Measurements from ENCODE around the gene SDCBP2. TPM values are rescaled to one million over a fixed set of nuclear protein-coding genes. Genes with fewer than 3 reads are reported as not detected.

The SDCBP2 gene
- polyA plus RNA-seq, 2 donors, result 137 to 147 TPM

DNA sequence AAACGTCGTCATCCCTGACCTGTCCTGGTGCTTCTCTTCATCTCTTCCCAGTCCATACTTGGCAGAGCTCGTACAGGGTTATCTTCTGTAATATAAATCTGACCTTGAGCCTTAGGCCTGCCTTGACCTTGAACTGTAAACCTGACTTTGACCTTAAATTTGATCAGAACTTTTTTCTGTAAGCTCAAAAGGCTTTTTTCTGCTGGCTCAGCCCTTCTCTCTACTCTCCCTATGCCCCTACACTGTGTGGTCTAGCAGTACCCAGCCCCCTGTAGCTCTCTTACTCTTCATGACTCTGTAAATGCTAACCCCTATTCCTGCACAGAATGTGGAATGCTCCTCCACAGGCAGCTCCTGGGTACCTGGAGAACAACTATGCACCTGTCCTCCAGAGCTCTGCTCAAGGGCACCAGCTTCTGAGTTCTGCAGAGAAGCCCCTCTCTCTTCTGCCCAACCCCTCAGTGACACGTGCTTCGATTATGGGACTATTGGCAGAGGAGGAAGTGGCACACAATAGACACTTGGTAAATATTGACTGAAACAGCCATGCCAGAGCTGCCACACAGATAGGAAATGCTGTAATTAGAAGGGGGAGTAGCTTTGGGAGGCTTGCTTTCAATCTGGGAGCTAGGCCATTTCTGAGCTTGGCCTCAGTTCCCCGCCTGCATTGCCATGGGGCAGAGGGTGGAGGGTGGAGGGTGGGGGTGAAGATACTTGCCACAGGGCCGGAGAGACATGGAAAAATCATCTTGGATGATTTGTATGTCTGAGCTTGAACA lies 47.5 kb downstream of the SDCBP2 start:
- no peak overlapping the region for H3K27ac ChIP-seq (ENCODE audit: low read depth in 2 of 2, low read length in 1 of 2)
- no peaks in the 10 kb centered on the region for H3K9me3 ChIP-seq (ENCODE audit: control insufficient read depth in 2 of 2, insufficient read depth in 1 of 2, low read depth in 1 of 2, low read length in 1 of 2)
- no peak overlapping the region for H3K4me3 ChIP-seq (ENCODE audit: low read depth in 1 of 2, low read length in 2 of 2)
- peaks cover 0 to 2% of the 10 kb centered on the region in 2 donors for H3K4me1 ChIP-seq (ENCODE audit: control insufficient read depth in 2 of 2, insufficient read depth in 2 of 2, low read length in 1 of 2)
- 55 to 64% methylated on average over 7 of the region's 7 CpGs for WGBS, 2 donors
- no peaks in the 10 kb centered on the region for H3K27me3 ChIP-seq (ENCODE audit: control insufficient read depth in 1 of 2, insufficient read depth in 2 of 2, low read length in 2 of 2)
- no peaks in the 10 kb centered on the region for H3K36me3 ChIP-seq (ENCODE audit: control insufficient read depth in 2 of 2, insufficient read depth in 2 of 2, low read length in 1 of 2)

DNA sequence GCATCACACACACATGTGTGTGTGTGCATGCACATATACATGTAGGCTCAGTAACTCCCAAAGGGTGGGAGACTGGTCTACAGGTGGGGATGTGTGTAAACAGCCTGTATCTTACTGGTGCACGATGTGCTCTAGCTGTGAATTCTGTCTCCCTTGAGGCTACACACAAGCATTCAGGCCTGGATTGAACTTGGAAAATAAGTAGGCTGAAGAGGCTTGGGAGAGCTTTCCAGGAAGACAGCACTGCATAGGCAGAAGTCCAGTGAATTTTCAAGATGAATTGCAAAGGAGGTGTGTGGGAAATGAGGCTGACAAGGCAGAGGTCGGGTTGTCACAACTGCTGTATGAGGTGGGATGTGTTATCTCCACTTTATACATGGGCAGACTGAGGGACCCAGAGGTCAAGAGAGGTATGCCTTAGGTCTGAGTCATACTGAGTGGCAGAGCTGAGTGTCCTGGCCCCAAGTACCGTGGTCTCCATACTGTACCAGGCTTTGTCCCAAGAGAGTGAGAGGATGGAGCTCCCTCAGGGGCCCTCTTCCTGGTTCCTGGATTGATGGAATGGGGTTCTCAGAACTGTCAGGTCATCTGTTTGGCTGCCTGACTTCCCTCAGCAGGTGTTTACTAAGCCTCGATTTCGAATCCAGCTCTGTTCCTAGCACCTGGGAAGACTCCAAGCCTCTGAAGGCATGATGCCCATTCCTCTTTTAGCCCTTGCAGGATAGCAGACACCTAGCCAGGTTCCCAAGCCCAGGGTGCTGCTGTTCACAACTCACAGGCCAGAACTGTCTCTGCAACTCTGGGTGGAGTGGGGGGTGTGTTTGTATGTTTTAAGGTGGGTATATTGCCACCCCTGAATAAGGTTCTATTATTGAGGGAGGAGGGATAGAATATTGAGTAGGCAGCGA lies 48.5 kb downstream of the SDCBP2 start:
- no peaks in the 10 kb centered on the region for H3K36me3 ChIP-seq (ENCODE audit: control insufficient read depth in 2 of 2, insufficient read depth in 2 of 2, low read length in 1 of 2)
- no peaks in the 10 kb centered on the region for H3K27me3 ChIP-seq (ENCODE audit: control insufficient read depth in 1 of 2, insufficient read depth in 2 of 2, low read length in 2 of 2)
- H3K9me3 ChIP-seq (ENCODE audit: control insufficient read depth in 2 of 2, insufficient read depth in 1 of 2, low read depth in 1 of 2, low read length in 1 of 2), result no peaks in the 10 kb centered on the region
- H3K27ac ChIP-seq (ENCODE audit: low read depth in 2 of 2, low read length in 1 of 2), result no peak overlapping the region
- peaks cover 0 to 2% of the 10 kb centered on the region in 2 donors for H3K4me1 ChIP-seq (ENCODE audit: control insufficient read depth in 2 of 2, insufficient read depth in 2 of 2, low read length in 1 of 2)
- H3K4me3 ChIP-seq (ENCODE audit: low read depth in 1 of 2, low read length in 2 of 2), result no peak overlapping the region
- WGBS, 2 donors, result 74 to 81% methylated on average over 6 of the region's 6 CpGs

DNA sequence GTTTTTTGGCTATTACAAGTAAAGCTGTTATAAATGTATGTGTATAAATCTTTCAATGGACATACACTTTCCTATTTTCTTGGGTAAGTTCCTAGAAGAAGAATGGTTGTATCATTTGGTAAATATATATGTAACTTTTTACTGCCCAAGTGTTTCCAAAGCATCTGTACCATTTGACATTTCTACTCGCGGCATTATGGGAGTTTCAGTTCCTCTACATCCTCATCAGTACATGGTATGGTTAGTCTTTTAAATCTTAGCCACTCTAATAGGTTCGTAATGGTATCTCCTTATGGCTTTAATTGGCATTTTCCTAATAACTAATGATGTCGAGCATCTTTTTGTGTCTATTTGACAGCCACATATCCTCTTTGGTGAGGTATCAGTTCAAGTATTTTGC lies 49.9 kb downstream of the SDCBP2 start:
- WGBS, 2 donors, result 89 to 94% methylated on average over 4 of the region's 4 CpGs
- Histone ChIP-seq H3K4me1 (ENCODE audit: control insufficient read depth in 2 of 2, insufficient read depth in 2 of 2, low read length in 1 of 2) (peaks cover 0 to 2% of the 10 kb centered on the region in 2 donors), H3K36me3 (ENCODE audit: control insufficient read depth in 2 of 2, insufficient read depth in 2 of 2, low read length in 1 of 2) (no peaks in the 10 kb centered on the region), H3K27ac (ENCODE audit: low read depth in 2 of 2, low read length in 1 of 2) (no peak overlapping the region), H3K27me3 (ENCODE audit: control insufficient read depth in 1 of 2, insufficient read depth in 2 of 2, low read length in 2 of 2) (no peaks in the 10 kb centered on the region), H3K4me3 (ENCODE audit: low read depth in 1 of 2, low read length in 2 of 2) (no peak overlapping the region), H3K9me3 (ENCODE audit: control insufficient read depth in 2 of 2, insufficient read depth in 1 of 2, low read depth in 1 of 2, low read length in 1 of 2) (no peaks in the 10 kb centered on the region)

DNA sequence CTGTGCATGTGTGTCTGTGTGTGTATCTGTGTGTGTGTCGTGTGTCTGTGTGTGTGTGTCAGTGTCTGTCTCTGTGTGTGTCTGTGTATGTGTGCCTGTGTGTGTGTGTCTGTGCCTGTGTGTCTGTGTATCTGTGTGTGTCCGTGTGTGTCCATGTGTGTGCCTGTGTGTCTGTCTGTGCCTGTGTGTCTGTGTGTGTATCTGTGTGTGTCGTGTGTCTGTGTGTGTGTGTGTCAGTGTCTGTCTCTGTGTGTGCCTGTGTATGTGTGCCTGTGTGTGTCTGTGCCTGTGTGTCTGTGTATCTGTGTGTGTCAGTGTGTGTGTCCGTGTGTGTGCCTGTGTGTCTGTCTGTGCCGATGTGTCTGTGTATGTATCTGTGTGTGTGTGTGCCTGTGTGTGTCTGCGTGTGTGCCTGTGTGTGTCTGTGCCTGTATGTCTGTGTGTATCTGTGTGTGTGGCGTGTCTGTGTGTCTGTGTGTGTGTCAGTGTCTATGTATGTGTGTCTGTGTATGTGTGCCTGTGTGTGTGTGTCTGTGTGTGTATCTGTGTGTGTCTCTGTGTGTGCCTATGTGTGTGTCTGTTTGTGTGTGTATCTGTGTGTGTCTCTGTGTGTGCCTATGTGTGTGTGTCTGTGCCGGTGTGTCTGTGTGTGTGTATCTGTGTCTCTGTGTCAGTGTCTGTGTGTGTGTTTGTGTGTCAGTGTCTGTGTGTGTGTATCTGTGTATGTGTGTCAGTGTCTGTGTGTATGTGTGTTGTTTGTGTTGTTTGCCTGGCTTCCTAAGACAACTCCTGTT lies 51.2 kb downstream of the SDCBP2 start:
- 94 to 96% methylated on average over 8 of the region's 8 CpGs for WGBS, 2 donors
- Histone ChIP-seq H3K27me3 (ENCODE audit: control insufficient read depth in 1 of 2, insufficient read depth in 2 of 2, low read length in 2 of 2) (no peaks in the 10 kb centered on the region), H3K4me3 (ENCODE audit: low read depth in 1 of 2, low read length in 2 of 2) (no peak overlapping the region), H3K36me3 (ENCODE audit: control insufficient read depth in 2 of 2, insufficient read depth in 2 of 2, low read length in 1 of 2) (no peaks in the 10 kb centered on the region), H3K27ac (ENCODE audit: low read depth in 2 of 2, low read length in 1 of 2) (no peak overlapping the region), H3K9me3 (ENCODE audit: control insufficient read depth in 2 of 2, insufficient read depth in 1 of 2, low read depth in 1 of 2, low read length in 1 of 2) (no peaks in the 10 kb centered on the region), H3K4me1 (ENCODE audit: control insufficient read depth in 2 of 2, insufficient read depth in 2 of 2, low read length in 1 of 2) (peaks cover 0 to 2% of the 10 kb centered on the region in 2 donors)

DNA sequence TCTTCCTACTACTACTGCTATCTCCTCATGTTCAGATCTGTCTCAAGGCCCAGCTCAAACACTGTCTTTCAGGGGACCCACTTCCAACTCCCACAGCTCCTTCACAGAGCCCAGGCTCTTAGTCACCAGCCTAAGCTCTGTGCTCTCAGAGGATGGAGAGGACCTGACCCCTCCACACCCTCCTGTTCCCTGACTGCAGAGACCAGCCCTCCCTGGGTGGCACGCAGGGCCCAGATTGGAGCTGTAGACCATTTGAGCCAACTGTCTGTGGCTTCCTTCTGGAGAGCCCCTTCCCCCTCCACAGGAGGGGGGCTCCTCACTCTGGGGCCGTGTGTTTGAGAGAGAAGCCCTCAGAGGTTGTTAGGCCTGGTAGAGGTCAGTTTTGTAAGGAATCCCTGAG lies 53.0 kb downstream of the SDCBP2 start:
- Histone ChIP-seq H3K9me3 (ENCODE audit: control insufficient read depth in 2 of 2, insufficient read depth in 1 of 2, low read depth in 1 of 2, low read length in 1 of 2) (no peaks in the 10 kb centered on the region), H3K4me1 (ENCODE audit: control insufficient read depth in 2 of 2, insufficient read depth in 2 of 2, low read length in 1 of 2) (peaks cover 0 to 2% of the 10 kb centered on the region in 2 donors), H3K27ac (ENCODE audit: low read depth in 2 of 2, low read length in 1 of 2) (no peak overlapping the region), H3K27me3 (ENCODE audit: control insufficient read depth in 1 of 2, insufficient read depth in 2 of 2, low read length in 2 of 2) (no peaks in the 10 kb centered on the region), H3K4me3 (ENCODE audit: low read depth in 1 of 2, low read length in 2 of 2) (no peak overlapping the region), H3K36me3 (ENCODE audit: control insufficient read depth in 2 of 2, insufficient read depth in 2 of 2, low read length in 1 of 2) (no peaks in the 10 kb centered on the region)
- WGBS, 2 donors, result 82 to 85% methylated on average over 2 of the region's 2 CpGs

DNA sequence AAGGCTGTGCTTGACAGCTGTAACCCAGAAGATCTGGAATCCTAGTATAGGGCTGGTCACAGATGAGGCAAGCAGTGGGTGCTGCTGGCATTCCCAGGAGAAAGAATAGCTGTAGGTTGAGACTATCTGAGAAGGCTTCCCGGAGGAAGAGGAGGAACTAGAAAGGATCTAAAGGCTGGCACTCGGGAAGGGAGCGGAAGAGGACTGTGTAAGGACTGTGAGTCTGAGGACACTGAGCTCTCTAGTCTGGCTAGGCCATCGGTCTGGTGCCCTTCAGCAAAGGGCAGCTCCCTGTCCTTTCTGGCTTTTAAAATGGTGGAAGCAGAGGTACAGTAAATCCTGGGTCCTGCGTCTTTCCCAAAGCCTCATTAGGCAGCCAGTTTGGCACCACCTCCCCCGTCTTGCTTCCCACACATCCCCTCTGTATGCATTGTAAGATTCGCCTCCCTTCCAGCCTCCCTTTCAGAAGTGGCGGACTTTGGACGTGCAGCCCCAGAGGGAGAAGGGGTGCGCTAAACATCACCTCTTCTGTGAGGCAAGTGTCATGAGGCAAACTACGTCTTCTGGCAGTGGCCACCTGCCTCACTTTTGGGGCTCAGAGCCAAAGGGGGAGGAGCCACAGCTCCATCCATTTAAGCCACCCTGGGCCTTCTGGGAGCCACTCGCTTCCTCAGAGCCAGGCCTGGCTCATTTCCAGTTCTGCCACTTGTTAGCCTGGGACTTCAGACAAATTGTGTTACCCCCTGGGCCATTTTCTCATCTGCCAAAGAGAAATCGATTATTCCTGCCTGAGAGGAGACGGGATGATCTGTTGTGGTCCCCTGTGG lies 54.2 kb downstream of the SDCBP2 start:
- H3K4me1 ChIP-seq (ENCODE audit: control insufficient read depth in 2 of 2, insufficient read depth in 2 of 2, low read length in 1 of 2), result peaks cover 0 to 2% of the 10 kb centered on the region in 2 donors
- no peaks in the 10 kb centered on the region for H3K36me3 ChIP-seq (ENCODE audit: control insufficient read depth in 2 of 2, insufficient read depth in 2 of 2, low read length in 1 of 2)
- no peak overlapping the region for H3K4me3 ChIP-seq (ENCODE audit: low read depth in 1 of 2, low read length in 2 of 2)
- 79 to 88% methylated on average over 14 of the region's 14 CpGs for WGBS, 2 donors
- H3K9me3 ChIP-seq (ENCODE audit: control insufficient read depth in 2 of 2, insufficient read depth in 1 of 2, low read depth in 1 of 2, low read length in 1 of 2), result no peaks in the 10 kb centered on the region
- H3K27me3 ChIP-seq (ENCODE audit: control insufficient read depth in 1 of 2, insufficient read depth in 2 of 2, low read length in 2 of 2), result no peaks in the 10 kb centered on the region
- no peak overlapping the region for H3K27ac ChIP-seq (ENCODE audit: low read depth in 2 of 2, low read length in 1 of 2)

DNA sequence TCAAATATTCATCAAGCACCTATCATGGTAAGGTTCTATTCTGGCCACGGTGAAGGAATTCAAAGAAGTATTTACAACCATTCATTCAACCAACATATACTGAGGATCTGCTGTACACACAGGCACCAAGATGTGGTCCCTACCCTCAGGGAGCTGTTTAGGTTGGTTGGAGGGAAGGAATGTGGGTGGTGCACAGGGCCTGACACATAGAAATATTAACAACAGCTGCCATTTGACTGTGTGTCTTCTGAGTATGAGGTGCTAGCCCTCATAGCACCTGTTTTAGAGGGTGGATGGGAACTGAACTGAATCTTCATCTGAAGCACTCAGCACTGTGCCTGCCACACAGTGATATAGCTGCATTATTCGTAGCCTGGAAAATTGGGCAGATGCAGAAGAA lies 55.6 kb downstream of the SDCBP2 start:
- Histone ChIP-seq H3K4me3 (ENCODE audit: low read depth in 1 of 2, low read length in 2 of 2) (no peak overlapping the region), H3K36me3 (ENCODE audit: control insufficient read depth in 2 of 2, insufficient read depth in 2 of 2, low read length in 1 of 2) (no peaks in the 10 kb centered on the region), H3K27ac (ENCODE audit: low read depth in 2 of 2, low read length in 1 of 2) (no peak overlapping the region), H3K4me1 (ENCODE audit: control insufficient read depth in 2 of 2, insufficient read depth in 2 of 2, low read length in 1 of 2) (peaks cover 0 to 2% of the 10 kb centered on the region in 2 donors), H3K9me3 (ENCODE audit: control insufficient read depth in 2 of 2, insufficient read depth in 1 of 2, low read depth in 1 of 2, low read length in 1 of 2) (no peaks in the 10 kb centered on the region), H3K27me3 (ENCODE audit: control insufficient read depth in 1 of 2, insufficient read depth in 2 of 2, low read length in 2 of 2) (no peaks in the 10 kb centered on the region)
- whole genome bisulfite sequencing, 2 donors, result 71 to 81% methylated on average over 2 of the region's 2 CpGs

DNA sequence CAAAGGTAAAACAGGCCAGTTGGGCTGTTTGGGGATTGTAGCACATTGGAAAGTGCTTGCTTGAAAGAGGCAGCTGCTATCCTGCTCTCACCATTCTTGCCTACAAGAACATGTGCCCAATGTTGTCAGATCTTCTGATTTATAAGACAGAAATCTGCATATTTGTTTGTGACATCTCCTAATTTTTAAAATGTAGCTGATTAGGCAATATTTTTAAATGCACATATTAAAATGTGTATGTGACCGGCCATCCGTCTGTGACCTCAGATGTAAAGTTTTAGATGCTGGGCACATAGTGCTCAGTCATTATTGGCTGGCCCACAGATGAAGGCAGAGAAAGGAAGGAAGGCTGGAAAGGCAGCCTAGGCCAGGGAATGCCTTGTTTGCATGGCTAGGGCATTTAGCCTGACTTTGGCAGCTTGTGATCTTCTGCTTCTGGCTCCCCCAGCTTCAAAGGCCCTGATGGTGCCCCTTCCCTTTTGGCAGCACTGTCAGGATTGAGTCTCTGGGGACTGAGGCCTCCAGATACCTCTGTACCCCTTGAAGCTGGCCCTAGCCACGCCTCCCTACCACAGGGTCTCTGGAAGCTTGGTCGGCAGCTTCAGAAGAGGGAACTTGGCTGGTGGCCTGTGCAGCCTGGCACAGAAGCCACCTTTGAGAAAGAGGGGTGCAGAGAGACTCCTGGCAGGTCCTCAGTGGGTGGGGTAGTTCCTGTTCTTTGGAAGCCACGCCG lies 56.4 kb downstream of the SDCBP2 start:
- H3K27ac ChIP-seq (ENCODE audit: low read depth in 2 of 2, low read length in 1 of 2), result no peak overlapping the region
- no peaks in the 10 kb centered on the region for H3K36me3 ChIP-seq (ENCODE audit: control insufficient read depth in 2 of 2, insufficient read depth in 2 of 2, low read length in 1 of 2)
- WGBS, 2 donors, result 52 to 60% methylated on average over 6 of the region's 6 CpGs
- H3K27me3 ChIP-seq (ENCODE audit: control insufficient read depth in 1 of 2, insufficient read depth in 2 of 2, low read length in 2 of 2), result no peaks in the 10 kb centered on the region
- H3K9me3 ChIP-seq (ENCODE audit: control insufficient read depth in 2 of 2, insufficient read depth in 1 of 2, low read depth in 1 of 2, low read length in 1 of 2), result no peaks in the 10 kb centered on the region
- H3K4me3 ChIP-seq (ENCODE audit: low read depth in 1 of 2, low read length in 2 of 2), result no peak overlapping the region
- H3K4me1 ChIP-seq (ENCODE audit: control insufficient read depth in 2 of 2, insufficient read depth in 2 of 2, low read length in 1 of 2), result peaks cover 0 to under 1% of the 10 kb centered on the region in 2 donors

Data from esophagus (tissue), 2 donors.